GM12865 (cell line): ENCODE results near the gene MYOD1.

ENCODE experiments used
- DNase-seq: peaks from one replicate; pipeline ENCODE4 v3.0.0; 2010; ENCODE audit warnings: low read depth
- H3K4me3 ChIP-seq: 2 replicates; pipeline ENCODE4 v1.5.1; 2011; ENCODE audit warnings: mild to moderate bottlenecking, low read depth, low read length, control low read depth
- TF ChIP-seq, protein P1 (sequence below): IDR thresholded peaks from 2 replicates; pipeline ENCODE4 v1.5.1; 2011; ENCODE audit warnings: low read length, control low read depth, low read depth, inconsistent platforms; ENCODE audit not compliant: insufficient read depth; ENCODE audit errors: missing control alignments

MYOD1 gene

DNA sequence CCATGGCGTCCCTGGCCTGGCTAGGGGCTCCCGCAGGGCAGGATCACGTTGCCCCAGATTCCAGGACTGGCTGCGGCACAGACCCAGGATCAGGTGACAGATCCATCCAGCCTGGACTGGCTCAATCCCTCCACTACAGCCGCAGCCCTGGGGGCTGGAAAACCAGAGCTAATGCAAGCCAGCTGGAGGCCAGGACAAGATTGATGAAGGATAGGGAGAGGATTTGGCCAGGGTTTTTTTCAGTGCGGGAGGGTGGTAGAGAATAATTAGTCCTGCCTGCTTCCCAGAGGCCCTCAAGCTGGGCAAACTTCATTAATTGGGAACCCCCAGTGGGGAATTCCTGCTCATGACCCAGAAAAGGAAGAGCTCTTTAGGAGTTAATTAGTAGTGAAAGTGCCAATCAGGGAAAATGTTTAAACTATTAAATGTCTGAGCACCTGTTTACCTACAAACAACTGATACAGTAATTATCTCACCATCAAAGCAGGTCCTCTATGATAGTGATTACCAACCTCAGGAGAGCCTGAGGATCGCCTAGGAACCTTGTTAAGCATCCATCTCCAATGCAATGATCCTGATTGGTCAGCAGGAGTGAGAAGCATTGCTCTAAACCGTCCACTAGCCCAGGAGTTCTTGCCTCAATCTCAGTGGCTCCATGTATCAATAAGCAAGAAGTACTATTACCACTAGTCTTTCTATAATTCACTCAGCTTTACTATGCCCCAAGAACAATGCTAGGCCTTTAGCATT is 33.0 kb upstream of the MYOD1 start:
- no peak for DNase-seq
- TF ChIP-seq, protein P1, sequence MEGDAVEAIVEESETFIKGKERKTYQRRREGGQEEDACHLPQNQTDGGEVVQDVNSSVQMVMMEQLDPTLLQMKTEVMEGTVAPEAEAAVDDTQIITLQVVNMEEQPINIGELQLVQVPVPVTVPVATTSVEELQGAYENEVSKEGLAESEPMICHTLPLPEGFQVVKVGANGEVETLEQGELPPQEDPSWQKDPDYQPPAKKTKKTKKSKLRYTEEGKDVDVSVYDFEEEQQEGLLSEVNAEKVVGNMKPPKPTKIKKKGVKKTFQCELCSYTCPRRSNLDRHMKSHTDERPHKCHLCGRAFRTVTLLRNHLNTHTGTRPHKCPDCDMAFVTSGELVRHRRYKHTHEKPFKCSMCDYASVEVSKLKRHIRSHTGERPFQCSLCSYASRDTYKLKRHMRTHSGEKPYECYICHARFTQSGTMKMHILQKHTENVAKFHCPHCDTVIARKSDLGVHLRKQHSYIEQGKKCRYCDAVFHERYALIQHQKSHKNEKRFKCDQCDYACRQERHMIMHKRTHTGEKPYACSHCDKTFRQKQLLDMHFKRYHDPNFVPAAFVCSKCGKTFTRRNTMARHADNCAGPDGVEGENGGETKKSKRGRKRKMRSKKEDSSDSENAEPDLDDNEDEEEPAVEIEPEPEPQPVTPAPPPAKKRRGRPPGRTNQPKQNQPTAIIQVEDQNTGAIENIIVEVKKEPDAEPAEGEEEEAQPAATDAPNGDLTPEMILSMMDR: no peak
- no peak overlapping the region for H3K4me3 ChIP-seq

DNA sequence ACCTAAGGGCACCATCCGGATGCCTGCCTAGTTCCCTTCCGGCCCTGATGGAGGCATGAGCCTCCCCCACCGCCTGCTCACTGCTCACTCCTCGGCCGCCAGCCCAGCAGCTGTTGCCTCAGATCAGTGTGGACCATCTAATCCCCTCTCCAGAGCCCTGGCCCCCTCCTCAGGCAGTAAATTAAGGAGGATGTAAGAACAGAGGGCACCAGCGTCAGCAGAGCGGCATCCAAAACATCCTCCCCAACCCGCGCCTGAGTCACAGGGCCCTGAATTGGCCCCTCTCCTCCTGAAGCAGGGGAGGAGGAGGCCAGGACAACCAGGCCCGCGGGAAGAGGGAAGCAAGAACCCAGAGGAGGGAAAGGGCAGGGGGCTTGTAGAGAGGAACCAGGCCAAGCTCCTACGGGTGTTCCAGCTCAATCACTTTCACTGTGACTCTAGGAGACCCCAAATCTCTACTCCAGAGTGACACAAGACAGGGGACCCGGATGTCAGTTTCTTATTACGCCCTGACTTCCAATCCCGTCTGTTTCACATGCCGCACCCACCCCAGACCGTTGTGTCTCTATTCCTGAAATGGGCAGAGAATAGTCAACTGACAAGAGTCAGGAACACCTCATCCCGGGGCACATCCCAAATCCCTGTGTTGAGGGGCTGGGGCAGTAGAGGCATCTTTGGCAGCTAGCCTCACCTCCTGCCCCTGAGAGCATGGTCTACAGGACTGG is 31.3 kb upstream of the MYOD1 start:
- no peak for DNase-seq
- H3K4me3 ChIP-seq: no peak overlapping the region
- TF ChIP-seq, protein P1: no peak

DNA sequence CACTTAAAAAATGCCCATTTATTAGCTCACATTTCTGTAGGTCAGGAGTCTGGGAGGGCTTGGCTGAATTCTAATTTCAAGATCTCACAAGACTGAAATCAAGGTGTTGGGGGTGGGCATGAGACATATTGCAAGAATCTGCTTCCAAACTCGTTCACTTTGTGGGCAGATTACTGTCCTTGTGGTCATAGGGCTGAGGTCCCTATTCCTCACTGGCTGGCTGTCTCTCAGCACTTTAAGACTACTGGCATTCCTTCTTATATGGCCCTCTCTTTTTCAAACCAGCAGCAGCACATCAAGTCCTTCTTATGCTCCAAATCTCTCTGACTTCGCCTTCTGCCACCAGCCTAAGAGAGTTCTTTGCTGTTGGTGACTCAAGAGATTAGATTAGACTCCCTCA is 27.8 kb upstream of the MYOD1 start:
- no peak for DNase-seq
- TF ChIP-seq, protein P1: no peak
- H3K4me3 ChIP-seq: no peak overlapping the region

DNA sequence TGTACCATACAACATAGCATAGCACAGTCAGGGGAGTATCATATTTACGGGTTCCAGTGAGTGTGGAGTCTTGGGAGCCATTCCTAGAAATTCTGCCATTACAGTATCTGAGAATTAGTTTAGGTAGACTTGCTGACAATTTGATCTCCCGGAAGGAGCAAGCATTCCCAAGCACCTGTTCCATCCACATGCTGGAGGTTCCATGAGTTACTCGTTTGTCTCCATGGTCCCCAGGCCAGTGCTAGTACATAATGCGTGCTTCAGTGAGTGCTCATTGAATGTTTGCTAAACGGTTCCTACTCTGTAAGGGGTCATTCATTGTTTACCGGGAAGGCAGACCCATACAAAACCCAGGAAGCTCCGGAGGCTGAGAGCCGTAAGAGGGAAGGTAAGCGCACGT is 27.4 kb upstream of the MYOD1 start:
- no peak for DNase-seq
- TF ChIP-seq, protein P1: no peak
- no peak overlapping the region for H3K4me3 ChIP-seq

DNA sequence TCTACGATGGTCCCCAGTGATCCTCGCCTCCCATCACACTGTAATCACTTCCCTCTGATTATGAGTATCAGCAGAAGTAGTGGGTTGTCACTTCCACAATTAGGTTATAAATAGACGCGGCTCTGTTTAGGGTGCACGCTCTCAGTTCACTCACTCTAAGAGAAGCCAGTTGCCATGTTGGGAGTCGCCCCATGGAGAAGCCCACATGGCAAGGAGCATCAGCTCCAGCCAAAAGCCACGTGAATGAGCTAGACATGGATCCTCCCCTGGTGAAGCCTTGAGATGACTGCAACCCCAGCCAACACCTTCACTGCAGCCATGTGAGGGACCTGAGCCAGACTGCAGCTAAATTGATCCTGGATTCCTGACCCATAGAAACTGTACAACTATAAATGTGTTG is 26.4 kb upstream of the MYOD1 start:
- DNase-seq: no peak
- TF ChIP-seq, protein P1: no peak
- no peak overlapping the region for H3K4me3 ChIP-seq

DNA sequence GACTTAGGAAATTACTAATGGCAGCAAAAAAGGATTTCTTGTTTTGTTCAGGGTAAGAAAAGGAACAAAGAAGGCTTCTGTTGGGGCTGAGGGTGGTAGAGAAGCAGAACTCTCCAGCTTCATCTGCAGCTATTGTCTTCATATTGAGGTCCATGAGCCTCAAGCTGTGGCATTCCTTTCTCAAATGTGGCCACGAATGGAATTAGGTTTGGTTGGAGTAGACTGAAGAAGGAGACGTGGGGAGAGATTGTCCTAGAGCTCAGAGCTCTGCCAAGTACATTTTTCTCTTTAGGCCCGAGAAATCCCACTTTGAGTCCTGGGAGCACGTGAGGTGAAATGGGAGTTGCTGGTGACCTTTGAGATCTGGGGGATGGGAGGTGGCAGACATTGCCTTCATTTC is 25.8 kb upstream of the MYOD1 start:
- H3K4me3 ChIP-seq: no peak overlapping the region
- DNase-seq: no peak
- TF ChIP-seq, protein P1: no peak

DNA sequence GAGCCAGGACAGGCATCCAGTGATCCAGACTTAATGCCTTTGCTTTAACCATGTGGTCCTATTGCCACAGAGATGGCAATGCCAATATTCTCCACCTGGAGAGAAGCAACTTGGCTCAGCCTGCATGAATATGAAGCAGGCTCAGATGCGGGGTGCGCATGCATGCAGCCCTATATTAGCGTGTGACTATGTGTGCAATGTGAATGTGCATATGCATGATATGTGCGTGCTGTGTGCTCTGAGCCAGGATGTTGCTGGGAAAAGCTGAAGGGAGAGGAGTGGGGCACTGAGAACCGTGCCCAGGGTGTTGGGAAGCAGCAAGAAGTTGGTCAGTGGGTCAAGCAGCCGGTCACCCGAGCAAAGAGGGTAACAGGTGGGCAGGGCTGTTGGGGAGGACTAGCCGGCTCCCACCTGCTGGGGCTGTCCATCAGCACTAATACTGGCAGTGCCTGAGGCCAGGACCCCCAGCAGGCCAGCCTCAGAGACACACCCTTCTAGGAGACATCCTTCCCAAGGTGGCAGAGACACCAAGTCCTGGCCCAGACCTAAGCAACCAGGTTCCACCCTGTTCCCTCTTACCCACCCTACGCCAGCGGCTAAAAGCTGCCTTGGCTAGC is 24.8 kb upstream of the MYOD1 start:
- no peak for DNase-seq
- H3K4me3 ChIP-seq: no peak overlapping the region
- TF ChIP-seq, protein P1: no peak
